Measurements from ENCODE around the gene APOBEC3A. TPM values are rescaled to one million over a fixed set of nuclear protein-coding genes. Genes with fewer than 3 reads are reported as not detected.

APOBEC3A gene
- total and polyA plus RNA-seq, 2 of the 8 experiments (the other 6 are each of a cell fraction or from before 2014, with no cell fraction given), result not detected

GRCh38 chr22:38950527-38951295 lies 6.7 kb upstream of the APOBEC3A start:
- FAIRE-seq (no peak), DNase-seq (ENCODE audit: low read depth in 1 of 2, low spot score in 2 of 2) (no peak)
- no peak overlapping the region for H4K91ac ChIP-seq (replicated peaks; ENCODE audit: insufficient read length, low read length)
- CTCF ChIA-PET (ENCODE audit: partially characterized antibody), result interaction anchor here (0.6 to 2.3 kb wide), 11 partner anchors 9 to 97 kb away, joined by 3 to 9 read pairs (median 3); no protein-coding TSS in a partner anchor
- no peak overlapping the region for H2BK120ac ChIP-seq (replicated peaks; ENCODE audit: low read depth, low read length)
- H3K9ac ChIP-seq (replicated peaks in 1 of 4; ENCODE audit: extremely low read depth in 1 of 4, low read depth in 3 of 4, low read length in 3 of 4), result no peak overlapping the region
- no peak overlapping the region for H3K14ac ChIP-seq (ENCODE audit: insufficient read length)
- no peaks in the 10 kb centered on the region for H3K79me2 ChIP-seq (ENCODE audit: control insufficient read depth in 1 of 2, insufficient read depth in 2 of 2, low read length in 2 of 2)
- H2BK20ac ChIP-seq (ENCODE audit: low read length), result no peak overlapping the region
- H3K18ac ChIP-seq (ENCODE audit: extremely low read depth, low read length), result no peak overlapping the region
- no peak overlapping the region for H3K4ac ChIP-seq (replicated peaks; ENCODE audit: insufficient read length, low read depth, low read length)
- H2BK15ac ChIP-seq (ENCODE audit: low read length), result no peak overlapping the region
- H3K27me3 ChIP-seq (replicated peaks in 1 of 4; ENCODE audit: control insufficient read depth in 3 of 4, extremely low read depth in 1 of 4, insufficient read depth in 3 of 4, low read length in 3 of 4), result peaks cover 0 to 3% (median 0%) of the 10 kb centered on the region in 4 experiments; a peak in 1 of 7 replicates
- POLR2A ChIA-PET (ENCODE audit: partially characterized antibody), result interaction anchor here (0.9 to 1.1 kb wide), 2 partner anchors 87 to 370 kb away, joined by 3 read pairs; no protein-coding TSS in a partner anchor
- no peaks in the 10 kb centered on the region for H3K79me1 ChIP-seq (ENCODE audit: low read depth, low read length)
- no peaks in the 10 kb centered on the region for H3K36me3 ChIP-seq (ENCODE audit: control insufficient read depth in 2 of 4, insufficient read depth in 4 of 4, low read length in 3 of 4)
- no peak overlapping the region for H2AFZ ChIP-seq (ENCODE audit: low read length)
- H2BK12ac ChIP-seq (ENCODE audit: low read depth, low read length), result no peak overlapping the region
- H2AK5ac ChIP-seq (ENCODE audit: low read depth, low read length), result no peak overlapping the region
- no peak overlapping the region for H4K5ac ChIP-seq (ENCODE audit: insufficient read length, low read depth, low read length)
- no peak overlapping the region for H3K4me2 ChIP-seq (ENCODE audit: insufficient read depth in 1 of 2, low read depth in 2 of 2, low read length in 2 of 2)
- H3K23me2 ChIP-seq (ENCODE audit: low read depth, low read length), result no peaks in the 10 kb centered on the region
- H3K4me1 ChIP-seq (replicated peaks in 1 of 4; ENCODE audit: control insufficient read depth in 3 of 4, insufficient read depth in 4 of 4, low read length in 3 of 4), result peaks cover 0 to 3% (median 0%) of the 10 kb centered on the region in 4 experiments; a peak in 3 of 7 replicates
- no peak for TF ChIP-seq SIRT6 (IDR thresholded peaks at IDR 0.05; ENCODE audit: low read length)
- no peak for TF ChIP-seq POLR2AphosphoS5 (IDR thresholded peaks at IDR 0.05; ENCODE audit: low read depth, low read length)
- no peak for TF ChIP-seq RXRA (IDR thresholded peaks at IDR 0.05; ENCODE audit: insufficient read depth, low read depth, low read length)
- no peak for TF ChIP-seq FOSL1 (IDR thresholded peaks at IDR 0.05; ENCODE audit: insufficient read depth, low read depth, low read length)
- H3K9me3 ChIP-seq (ENCODE audit: insufficient read depth in 2 of 2, low read depth in 1 of 2, low read length in 1 of 2), result no peaks in the 10 kb centered on the region
- H4K8ac ChIP-seq (ENCODE audit: extremely low read depth, insufficient read depth, low read length), result 0 out of 2 replicates have a peak overlapping the region, but pooled peaks have one; percentile 65
- no peak overlapping the region for H3K23ac ChIP-seq (ENCODE audit: insufficient read length)
- H3K56ac ChIP-seq (replicated peaks; ENCODE audit: insufficient read length, low read depth, low read length), result no peak overlapping the region
- H4K20me1 ChIP-seq (replicated peaks in 1 of 2; ENCODE audit: control insufficient read depth in 1 of 2, insufficient read depth in 2 of 2, low read length in 2 of 2), result no peaks in the 10 kb centered on the region
- H3K27ac ChIP-seq (ENCODE audit: low read depth, low read length), result no peak overlapping the region
- H3K4me3 ChIP-seq (ENCODE audit: extremely low read depth in 1 of 4, insufficient read depth in 2 of 4, low read depth in 3 of 4, low read length in 4 of 4), result no peak overlapping the region
- WGBS, 2 experiments (ENCODE audit: extremely low coverage in 1 of 2, insufficient coverage in 1 of 2, insufficient read length in 1 of 2, insufficient replicate concordance in 2 of 2, low coverage in 1 of 2, low lambda C conversion rate in 2 of 2, missing lambda C conversion rate in 1 of 2), result 93% methylated on average over 11 of the region's 13 CpGs; no CpG with 5 or more reads in 1 of the 2 experiments
- H2BK5ac ChIP-seq (ENCODE audit: low read depth, low read length), result no peak overlapping the region
